HG02623 (cell line): Measurements from ENCODE around the gene EZH2.

ENCODE experiments used
- ATAC-seq: cut with Tn5 transposase; IDR thresholded peaks from one replicate; pipeline ENCODE4 v1.9.1; 2021; ENCODE audit warnings: moderate library complexity; ENCODE audit not compliant: unreplicated experiment

EZH2 gene

DNA sequence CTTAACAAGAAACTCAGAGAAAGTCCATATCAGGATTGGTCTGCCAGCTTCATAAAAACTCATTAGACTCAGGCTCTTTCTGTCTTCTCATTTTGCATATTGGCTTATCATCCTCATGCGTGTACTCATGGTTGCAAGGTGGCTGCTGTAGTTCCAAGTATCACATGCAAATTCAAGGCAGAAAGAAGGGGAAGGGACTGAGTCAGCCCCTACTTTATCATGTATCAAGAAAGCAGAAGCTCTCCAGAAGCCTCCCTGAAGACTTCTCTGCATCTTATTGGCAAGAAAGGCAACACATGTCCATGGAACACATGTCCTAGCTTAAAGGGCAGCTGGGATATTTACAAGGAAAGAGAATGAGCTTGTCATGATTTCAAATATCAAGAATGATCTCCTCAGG, 19.4 kb upstream of the EZH2 start:
- ATAC-seq = no peak

DNA sequence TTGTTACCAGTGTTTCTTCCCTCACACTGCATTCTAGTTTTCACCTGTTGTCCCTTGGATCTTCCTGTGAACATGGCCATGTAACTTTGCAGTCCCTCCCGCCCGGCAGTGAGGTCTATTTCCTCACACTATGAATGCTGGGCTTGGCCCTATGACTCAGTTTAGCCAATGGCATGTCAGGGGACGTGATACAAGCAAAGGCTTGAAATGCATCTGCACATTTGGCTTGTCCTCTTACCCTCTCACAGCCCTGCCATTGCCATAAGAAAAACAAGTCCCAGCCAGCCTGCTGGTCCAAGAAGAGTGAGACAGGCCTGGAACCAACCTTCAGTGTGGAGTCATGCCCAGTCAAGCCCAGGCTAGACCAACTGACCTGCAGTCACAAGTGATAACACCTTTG, 17.1 kb upstream of the EZH2 start:
- ATAC-seq = no peak

DNA sequence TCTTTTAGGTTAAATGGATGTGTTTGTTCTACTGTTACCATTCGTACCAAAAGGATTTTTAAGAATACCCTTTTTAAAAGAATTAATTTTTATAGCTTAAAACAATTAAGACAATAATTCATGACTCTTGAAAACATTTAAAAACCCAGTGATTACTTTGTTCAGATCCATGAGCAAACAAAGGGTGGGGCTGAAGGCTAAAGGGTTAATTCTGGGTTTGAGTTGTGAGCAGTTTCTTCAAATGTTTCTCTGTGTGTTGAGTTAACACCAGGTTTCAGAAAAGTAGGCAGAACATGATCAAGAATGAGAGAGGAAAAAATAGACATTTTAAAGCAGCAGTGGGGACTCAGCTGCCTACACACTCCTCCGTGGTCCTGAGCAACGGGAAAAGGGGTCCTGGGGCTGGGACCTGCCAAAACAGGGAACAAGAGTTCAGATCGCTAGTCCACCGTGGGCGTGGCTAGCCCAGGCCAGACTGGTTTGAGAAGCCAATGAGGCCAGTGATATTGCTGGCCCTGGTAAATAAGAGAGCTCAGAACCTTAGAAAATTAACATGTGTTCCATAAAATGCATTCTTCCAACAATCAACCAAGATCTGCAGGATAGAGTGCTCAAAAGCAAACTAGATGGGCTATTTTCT, 14.9 kb upstream of the EZH2 start:
- ATAC-seq = no peak

DNA sequence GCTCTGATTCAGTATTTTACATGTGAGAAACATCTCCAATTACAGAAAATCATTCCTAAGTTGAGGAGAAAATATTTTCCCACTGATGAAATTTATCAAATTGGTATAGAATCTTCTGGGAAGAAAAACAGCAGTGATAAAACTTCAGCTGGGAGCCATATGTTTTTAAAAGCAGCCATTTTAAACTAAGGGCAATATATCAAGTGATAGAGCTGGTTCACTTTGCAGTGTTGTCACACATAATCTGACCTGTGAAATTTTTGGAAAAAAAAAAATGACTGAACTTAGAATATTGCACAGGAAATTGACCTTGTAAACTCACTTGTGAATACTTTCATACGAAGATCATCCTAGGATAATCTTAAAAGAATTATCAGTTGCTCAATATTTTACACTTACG, 10.5 kb upstream of the EZH2 start:
- no peak for ATAC-seq

DNA sequence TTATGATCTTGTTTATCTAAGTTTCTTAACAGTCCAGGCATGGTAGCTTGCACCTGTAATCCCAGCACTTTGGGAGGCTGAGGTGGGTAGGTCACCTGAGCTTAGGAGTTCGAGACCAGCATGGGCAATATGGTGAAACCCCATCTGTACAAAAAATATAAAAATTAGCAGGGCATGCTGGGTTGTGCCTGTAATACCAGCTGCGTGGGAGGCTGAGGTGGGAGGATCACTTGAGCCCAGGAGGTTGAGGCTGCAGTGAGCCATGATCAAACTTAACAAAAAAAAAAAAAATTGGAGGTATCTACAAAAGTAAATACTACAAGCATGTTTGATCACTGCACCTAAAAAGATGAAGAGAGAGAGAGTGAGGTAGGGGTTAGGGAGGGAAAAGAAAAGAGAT, 9.0 kb upstream of the EZH2 start:
- ATAC-seq = no peak

DNA sequence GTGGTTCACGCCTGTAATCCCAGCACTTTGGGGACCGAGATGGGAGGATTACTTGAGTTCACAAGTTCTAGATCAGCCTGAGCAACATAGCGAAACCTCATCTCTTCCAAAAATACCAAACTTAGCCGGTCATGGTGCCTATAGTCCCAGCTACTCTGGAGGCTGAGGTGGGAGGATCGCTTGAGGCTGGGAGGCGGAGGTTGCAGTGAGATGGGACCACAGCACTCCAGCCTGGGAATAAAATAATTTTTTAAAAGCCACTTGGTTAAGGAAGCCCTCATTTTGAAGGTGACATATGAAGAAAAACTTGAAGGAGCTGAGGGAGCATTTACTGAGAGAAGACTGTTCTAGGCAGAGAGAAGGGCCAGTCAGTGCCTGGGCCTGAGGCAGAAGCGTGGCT, 4.2 kb upstream of the EZH2 start:
- ATAC-seq = no peak

DNA sequence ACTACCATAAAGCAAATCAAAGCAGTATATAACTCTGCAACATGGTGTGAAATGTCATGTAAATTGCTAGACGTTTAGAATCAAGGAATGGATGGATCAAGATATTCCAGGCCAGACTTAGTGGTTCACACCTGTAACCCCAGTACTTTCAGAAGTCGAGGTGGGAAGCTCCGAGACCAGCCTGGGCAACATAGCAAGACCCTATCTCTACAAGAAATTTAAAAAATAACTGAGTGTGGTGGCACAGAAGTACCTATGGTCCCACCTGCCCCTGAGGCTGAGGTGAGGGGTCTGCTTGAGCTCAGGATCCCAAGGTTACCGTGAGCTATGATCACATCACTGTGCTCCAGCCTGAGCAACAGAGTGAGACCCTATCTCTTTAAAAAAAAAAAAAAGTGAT, 2.8 kb upstream of the EZH2 start:
- ATAC-seq = no peak

DNA sequence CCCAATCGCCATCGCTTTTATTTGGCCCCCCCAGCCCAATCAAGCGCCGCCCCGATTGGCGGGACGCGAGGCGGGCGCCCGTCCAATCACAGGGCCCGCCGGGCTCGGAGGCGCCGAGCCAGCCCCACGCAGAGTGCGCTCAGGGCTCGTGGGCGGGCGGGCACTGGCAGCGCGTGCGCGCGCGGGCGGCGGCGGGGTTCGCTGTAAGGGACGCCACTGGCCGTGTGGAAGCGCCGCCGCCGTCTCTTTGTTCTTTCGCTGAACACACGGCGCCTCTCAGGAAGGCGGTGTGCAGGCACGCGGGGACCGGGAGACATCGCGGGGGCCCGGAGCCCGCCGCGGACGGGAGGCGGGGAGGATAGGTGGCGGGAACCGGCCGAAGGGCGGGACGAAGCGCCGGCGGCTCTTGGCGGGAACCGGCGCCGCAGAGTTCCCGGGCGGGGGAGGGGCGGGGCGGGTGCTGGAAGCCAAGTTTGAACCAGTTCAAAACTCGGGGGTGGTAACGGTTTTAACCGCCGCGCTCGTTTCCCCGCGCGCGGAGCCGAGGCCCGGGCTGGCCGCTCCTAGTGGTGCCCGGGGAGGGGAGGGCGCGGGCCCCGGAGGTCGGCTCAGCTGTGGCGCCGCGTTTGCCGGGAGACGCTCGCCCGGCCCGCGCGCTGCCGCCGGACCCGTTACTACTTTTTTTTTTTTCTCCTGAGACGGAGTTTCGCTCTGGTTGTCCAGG, 370 bp upstream of the EZH2 start:
- peak; percentile 88 for ATAC-seq

DNA sequence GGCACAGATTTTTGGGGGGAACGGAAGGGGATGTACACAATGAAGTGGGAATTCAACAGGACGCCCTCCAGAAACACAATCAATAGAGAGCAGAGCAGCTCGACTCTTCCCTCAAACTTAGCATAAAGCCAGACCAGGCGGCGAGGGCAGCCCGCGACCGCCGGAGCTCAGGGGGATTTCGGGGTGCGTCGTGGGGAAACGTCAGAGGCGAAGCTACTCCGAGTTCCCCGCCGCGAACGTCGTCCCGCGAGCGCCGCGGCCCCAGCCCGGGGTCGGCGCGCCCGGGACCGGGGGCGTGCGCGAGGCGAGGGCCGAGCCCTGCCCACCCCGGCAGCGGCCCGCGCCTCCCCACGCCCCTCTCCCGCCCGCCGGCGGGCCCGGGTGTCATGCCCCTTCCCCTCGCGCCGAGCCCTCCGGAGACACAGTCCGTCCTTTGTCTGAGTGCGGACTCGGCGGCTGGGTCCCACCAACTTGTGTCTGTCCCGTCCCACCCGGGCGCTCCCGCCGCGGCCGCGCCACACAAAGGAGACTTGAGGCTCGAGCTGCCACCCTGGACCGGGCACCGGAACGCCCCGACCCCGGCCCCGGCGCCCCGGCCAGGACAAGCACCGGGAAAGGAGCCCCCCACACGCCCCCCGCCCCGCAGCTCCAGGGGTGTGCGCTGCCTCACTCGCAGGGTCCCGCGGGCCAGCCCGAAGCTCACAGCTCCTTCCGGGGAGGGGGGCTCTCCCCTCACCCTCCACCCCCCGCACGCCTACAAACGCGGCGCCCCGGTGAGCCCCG, 634 bp downstream of the EZH2 start:
- peak; percentile 23 for ATAC-seq

DNA sequence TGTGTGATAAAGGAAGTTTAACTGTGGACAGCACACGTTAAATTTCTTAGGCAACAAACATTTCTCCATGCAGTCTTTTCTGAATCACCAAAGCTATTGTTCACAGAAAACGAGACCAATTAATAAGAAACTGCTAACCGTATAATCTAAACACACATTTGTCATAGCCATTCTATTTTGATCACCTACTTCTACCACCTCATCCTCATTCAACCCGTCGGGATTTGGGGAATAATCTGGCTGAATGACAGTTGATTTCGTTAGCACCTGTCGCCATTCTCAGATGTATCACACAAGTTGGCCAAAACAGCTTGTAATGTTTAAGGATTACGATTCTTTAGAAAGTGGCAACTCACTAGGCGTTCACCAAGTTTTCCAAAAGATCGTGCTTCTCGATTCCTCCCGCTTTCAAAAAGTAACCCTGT, 1.2 kb downstream of the EZH2 start:
- no peak for ATAC-seq

DNA sequence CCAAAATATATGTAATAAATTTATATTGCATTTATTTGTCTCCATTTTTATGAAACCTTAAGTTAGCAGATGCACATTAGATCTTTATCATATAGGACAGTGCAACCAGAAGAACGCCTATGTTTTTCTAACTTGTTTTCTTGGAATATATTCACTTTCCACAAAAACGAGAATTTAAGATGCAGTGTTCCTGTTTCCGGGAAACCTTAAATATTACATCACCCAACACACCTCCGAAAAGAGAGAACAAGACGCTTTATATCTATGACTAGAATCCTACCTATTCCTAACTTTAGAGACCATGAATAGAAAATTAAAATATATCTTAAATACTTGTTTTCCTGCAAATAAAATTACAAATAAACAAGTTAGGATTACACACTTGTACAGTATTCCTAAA, 1.9 kb downstream of the EZH2 start:
- no peak for ATAC-seq

DNA sequence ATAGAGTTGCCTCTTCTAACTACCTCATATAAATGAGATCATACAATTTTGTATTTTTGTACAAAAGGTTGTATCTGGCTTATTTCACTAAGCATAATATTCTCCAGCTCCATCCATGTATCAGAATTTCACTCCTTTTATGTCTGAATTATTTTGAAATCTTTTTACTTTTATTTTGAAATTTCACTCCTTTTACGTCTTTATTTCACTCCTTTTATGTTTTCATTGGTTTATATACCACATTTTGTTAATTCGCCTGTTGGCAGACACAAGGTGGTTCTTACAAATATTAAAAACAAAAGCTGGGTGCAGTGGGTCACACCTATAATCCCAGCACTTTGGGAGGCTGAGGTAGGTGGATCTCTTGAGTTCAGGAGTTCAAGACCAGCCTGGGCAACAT, 5.8 kb downstream of the EZH2 start:
- ATAC-seq = no peak

DNA sequence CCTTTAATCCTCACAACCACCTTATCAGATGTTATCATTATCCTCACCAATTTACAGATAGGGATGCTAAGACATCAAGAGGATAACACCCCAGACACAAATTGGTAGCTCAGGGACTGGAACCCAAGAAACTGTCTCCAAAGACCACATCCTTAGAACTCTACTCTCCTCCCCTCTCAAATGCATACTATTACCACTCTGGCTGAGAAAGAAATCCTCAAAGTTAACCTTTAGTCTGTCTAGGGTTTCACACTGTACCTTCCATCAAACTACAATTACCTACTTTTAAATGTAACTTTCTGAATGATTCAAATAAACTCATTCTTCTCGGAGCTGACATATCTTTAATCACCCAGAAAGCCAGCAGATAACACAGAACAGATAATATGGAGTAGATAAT, 6.6 kb downstream of the EZH2 start:
- ATAC-seq = no peak

DNA sequence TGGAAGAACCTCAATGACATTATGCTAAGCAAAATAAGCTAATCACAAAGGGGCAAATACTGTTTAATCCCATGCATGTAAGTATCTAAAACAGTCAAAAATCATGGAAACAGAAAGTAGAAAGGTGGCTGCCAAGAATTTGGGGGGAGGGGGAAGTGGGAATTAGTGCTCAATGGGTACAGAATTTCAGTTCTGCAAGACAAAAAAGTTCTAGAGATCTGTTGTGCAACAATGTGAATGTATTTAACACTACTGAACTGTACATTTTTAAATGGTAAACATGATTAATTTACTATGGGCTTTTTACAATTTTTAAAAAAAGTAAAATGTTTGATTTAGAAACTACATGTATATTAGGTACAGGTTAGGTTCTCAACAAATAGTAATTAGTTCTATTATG, 11.9 kb downstream of the EZH2 start:
- ATAC-seq = no peak

DNA sequence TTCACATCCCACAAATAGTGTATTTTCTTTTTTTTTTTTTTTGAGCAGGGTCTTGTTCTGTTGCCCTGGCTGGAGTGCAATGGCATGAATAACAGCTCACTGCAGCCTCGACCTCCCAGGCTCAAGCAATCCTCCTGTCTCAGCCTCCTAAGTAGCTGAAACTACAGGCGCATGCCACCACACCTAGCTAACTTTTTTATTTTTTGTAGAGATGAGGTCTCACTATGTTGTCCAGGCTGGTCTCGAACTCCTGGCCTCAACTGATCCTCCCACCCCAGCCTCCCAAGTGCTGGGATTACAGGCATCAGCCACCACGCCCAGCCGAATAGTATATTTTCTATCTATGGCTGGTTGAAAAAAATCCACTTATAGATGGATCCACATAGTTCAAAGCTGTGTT, 12.5 kb downstream of the EZH2 start:
- ATAC-seq = no peak

DNA sequence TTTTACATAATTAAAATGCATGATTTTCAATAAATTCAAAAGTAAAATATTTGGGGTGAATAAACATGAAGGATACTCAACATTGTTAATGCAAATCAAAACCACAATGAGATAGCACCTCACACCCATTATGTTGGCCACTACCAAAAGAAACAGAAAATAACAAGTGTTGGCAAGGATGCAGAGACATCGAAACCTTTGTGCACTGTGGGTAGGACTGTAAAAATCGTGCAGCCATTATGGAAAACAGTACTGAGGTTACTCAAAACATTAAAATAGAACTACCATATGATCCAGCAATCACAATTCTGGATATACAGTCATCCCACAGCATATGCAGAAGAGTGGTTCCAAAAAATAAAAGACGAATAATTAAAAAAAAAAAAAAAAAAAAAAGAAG, 13.1 kb downstream of the EZH2 start:
- no peak for ATAC-seq

DNA sequence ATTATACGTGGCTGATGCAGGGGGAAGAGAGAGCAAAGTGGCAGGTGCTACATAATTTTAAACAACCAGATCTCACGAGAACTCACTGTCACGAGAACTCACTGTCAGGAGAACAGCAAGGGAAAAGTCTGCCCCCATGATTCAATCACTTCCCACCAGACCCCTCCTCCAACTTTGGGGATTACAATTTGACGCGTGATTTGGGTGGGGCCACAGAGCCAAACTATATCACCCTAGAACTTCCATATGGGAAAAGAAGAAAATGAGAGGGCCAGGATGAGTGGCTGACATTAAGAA, 15.8 kb downstream of the EZH2 start:
- ATAC-seq = no peak

DNA sequence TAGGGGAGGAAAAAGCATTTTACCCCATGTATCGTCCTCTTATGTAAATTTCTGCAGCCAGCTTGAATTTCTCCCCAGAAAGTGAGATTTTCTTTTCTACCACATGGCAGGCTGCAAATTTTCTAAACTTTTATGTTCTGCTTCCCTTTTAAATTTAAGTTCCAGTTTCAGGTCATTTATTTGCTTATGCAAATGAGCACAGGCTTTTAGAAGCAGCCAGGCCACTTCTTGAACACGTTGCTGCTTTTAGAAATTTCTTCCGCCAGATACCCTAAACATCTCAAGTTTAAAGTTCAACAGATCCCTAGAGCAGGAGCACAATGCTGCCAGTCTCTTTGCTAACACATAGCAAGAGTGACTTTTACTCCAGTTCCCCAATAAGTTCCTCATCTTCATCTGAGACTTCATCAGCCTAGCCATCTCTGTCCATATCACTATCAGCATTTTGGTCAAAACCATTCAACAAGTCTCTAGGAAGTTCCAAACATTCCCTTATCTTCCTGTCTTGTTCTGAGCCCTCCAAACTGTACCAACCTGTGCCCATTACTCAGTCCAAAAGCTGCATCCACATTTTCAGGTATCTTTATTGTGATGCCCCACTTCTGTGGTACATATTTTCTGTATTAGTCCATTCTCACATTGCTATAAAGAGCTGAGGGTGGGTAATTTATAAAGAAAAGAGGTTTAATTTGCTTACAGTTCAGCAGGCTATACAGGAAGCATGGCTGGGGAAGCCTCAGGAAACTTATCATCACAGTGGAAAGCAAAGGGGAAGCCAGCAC, 16.3 kb downstream of the EZH2 start:
- ATAC-seq = no peak

DNA sequence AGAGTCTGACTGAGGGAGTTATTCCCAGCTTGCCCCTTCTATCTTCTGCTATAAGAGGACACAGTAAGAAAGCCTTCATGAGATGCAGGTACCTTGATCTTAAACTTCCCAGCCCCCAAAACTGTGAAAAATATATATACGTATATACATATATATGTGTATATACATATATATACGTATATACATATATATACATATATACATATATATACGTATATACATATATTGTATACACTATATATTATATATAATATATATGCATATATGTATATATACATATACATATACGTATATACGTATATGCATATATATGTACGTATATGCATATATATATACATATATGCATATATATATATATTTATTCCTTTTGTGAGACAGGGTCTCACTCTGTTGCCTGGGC, 17.7 kb downstream of the EZH2 start:
- no peak for ATAC-seq

DNA sequence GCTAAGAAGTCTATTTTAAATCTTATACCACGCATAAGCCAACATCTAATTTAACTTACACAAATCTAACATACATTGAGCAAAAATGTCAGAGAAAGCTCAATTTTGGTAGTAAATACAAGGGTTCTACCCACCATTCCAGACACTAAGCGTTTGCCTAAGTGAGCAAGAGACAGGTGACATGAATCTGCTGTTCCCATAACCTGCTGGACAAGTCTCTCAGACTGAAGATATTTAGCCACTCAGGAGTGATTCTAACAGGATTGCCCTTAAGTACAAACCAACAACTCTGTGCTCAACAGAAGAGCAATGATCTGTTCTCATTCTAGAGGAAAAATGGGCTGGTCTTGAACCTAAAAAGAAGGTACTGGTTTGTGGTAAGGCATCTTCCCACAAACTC, 18.8 kb downstream of the EZH2 start:
- ATAC-seq = no peak

DNA sequence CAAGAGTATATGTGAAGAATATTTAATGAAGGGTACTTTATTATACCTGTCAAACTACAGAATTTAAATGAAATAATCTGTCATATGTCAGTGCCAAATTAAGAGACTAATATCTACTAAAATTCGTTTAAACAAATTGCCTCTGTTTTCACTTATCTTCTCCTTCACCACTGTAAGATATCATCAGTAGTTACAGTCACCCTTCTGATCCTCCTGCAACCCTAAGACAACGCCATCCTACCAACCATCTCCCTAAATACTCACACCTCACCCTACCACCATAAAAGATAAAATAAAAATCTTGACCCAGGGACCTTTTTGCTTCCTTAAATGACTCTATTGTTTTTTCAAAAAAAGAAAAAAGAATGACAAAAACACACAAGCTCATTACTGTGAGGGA, 20.8 kb downstream of the EZH2 start:
- ATAC-seq = no peak

DNA sequence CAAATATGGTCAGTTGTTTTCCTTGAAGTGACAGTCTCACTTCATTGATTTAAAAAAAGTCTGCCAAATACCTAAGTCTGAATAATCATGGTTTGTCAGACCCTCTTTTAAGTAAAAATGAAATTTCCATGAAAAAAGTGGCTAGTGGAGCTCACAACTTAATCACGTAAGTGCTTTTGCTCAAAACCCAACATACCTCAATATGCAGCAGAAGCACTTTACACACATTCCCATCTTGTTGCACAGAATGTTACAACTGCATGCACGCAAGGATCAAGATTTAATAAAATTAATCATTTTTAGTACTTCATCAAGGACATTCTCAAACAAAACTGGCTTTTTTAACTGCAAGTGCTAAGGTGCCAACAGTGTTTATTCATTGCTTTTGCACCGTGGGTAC, 21.6 kb downstream of the EZH2 start:
- ATAC-seq = no peak
